WTC11 (cell line): ENCODE data around the gene KCNIP1.

Source experiments
- CTCF ChIP-seq: fragments of 200-600 bp; IDR thresholded peaks from 2 replicates; pipeline ENCODE4 v1.8.0; 2022; ENCODE audit warnings: antibody characterized with exemption
- SMAD3 ChIP-seq: sonication (generic); formaldehyde crosslinking; IDR thresholded peaks from 2 replicates; pipeline ENCODE4 v1.8.0; 2022; ENCODE audit warnings: missing genetic modification reagents, mild to moderate bottlenecking, borderline replicate concordance
- TF ChIP-seq, protein P1 (sequence below): sonication (generic); formaldehyde crosslinking; IDR thresholded peaks from 2 replicates; pipeline ENCODE4 v1.8.0; 2022; ENCODE audit warnings: mild to moderate bottlenecking, missing genetic modification reagents
- TF ChIP-seq, protein P2 (sequence below): sonication (generic); formaldehyde crosslinking; IDR thresholded peaks from 2 replicates; pipeline ENCODE4 v1.8.0; 2022; ENCODE audit warnings: mild to moderate bottlenecking, missing genetic modification reagents

DNA sequence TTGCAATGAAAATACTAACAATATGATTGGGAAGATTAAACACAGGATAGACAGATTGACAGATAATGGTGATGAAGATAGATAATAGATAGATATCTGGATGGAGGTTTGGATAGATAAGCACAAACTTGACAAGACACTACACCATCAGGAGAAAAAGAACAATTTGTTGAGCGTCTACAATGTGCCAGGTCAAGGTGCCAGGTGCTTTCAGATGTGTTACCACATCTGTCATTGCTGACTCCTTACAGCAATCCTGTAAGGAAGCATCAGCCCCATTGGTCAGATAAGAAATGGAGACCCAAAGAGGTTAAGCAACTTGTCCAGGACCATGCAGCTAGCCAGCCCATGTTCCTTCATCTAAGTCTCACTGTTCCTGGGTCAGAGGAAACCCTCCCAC lies 278.1 kb downstream of the KCNIP1 start:
- TF ChIP-seq, protein P1, sequence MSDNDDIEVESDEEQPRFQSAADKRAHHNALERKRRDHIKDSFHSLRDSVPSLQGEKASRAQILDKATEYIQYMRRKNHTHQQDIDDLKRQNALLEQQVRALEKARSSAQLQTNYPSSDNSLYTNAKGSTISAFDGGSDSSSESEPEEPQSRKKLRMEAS, result no peak
- TF ChIP-seq CTCF, result no peak
- TF ChIP-seq, protein P2, sequence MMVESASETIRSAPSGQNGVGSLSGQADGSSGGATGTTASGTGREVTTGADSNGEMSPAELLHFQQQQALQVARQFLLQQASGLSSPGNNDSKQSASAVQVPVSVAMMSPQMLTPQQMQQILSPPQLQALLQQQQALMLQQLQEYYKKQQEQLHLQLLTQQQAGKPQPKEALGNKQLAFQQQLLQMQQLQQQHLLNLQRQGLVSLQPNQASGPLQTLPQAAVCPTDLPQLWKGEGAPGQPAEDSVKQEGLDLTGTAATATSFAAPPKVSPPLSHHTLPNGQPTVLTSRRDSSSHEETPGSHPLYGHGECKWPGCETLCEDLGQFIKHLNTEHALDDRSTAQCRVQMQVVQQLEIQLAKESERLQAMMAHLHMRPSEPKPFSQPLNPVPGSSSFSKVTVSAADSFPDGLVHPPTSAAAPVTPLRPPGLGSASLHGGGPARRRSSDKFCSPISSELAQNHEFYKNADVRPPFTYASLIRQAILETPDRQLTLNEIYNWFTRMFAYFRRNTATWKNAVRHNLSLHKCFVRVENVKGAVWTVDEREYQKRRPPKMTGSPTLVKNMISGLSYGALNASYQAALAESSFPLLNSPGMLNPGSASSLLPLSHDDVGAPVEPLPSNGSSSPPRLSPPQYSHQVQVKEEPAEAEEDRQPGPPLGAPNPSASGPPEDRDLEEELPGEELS (CRISPR knock-in tag), result no peak
- no peak for TF ChIP-seq SMAD3 (CRISPR knock-in tag)
